ENCODE results near the gene ZNF91. TPM values are rescaled to one million over a fixed set of nuclear protein-coding genes. Genes with fewer than 3 reads are reported as not detected.

ZNF91 gene
- total and polyA plus RNA-seq, 7 donors = 17.7 to 88.1 (median 39.8) TPM

DNA sequence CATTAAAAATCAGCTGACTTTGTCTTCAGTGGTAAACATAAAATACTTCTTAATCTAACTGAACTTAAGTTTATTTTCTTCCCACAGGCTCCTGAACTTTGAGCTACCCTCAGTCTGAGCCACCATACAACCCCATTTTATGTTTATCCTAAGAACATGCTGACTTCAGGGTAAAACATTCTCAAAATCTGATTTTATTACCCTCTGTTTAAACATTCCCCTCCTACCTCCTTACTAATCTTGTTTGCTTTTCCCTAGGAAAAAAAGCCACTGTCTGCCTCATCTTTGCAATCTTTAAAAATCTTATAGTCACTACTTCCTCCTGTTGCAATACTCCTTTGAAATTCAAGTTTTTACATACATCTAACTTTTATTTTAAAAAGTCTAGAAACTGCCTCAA, 4.0 kb downstream of the ZNF91 start:
- peaks cover 0 to 55% (median 27%) of the 10 kb centered on the region in 4 donors for H3K4me1 ChIP-seq
- intact Hi-C loops (cut with DNase I) = loop anchor here (10.0 kb wide), 2 partner anchors 294 to 644 kb away; partner anchors contain the start of gene ZNF675
- no peak overlapping the region for H3K4me3 ChIP-seq
- H3K27ac ChIP-seq = no peak overlapping the region
- H3K27me3 ChIP-seq = no peaks in the 10 kb centered on the region
- peaks cover 0 to 17% (median 8%) of the 10 kb centered on the region in 4 donors for H3K36me3 ChIP-seq
- no peak for DNase-seq
- H3K9me3 ChIP-seq = peaks cover 0 to 10% (median 0%) of the 10 kb centered on the region in 4 donors
- TF ChIP-seq EP300 (IDR thresholded peaks at IDR 0.05) (no peak), POLR2A (IDR thresholded peaks at IDR 0.05) (no peak), POLR2AphosphoS5 (IDR thresholded peaks at IDR 0.05) (no peak), CTCF (IDR thresholded peaks at IDR 0.05) (no peak)

DNA sequence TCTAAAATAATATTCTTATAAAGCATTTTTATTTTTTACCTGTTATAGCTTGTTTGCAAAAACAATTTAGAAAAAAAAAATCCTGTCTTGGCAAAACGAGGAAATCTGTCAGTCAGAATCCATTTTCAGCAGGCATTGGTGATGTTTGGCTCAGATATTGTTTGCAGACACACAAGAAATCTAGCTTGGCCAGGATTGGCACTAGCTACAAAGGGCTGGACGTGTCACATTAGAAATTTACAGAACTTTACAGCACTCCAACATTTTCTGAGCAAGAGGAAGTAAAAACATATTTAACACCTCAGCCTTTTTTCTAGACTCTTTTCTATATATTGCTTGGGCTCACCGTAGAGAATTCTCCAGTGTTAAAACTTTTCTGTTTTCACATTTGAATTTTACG, 9.9 kb downstream of the ZNF91 start:
- no peak overlapping the region for H3K27ac ChIP-seq
- intact Hi-C loops (cut with DNase I) = no loop called here
- DNase-seq = no peak
- peaks cover 4 to 43% (median 25%) of the 10 kb centered on the region in 4 donors for H3K36me3 ChIP-seq
- TF ChIP-seq EP300 (IDR thresholded peaks at IDR 0.05) = no peak
- no peak for TF ChIP-seq POLR2AphosphoS5 (IDR thresholded peaks at IDR 0.05)
- TF ChIP-seq POLR2A (IDR thresholded peaks at IDR 0.05) = no peak
- no peak for TF ChIP-seq CTCF (IDR thresholded peaks at IDR 0.05)
- H3K27me3 ChIP-seq = no peaks in the 10 kb centered on the region
- peaks cover 0 to 21% (median 6%) of the 10 kb centered on the region in 4 donors for H3K4me1 ChIP-seq
- no peak overlapping the region for H3K4me3 ChIP-seq
- peaks cover 0 to 29% (median 1%) of the 10 kb centered on the region in 4 donors for H3K9me3 ChIP-seq
- WGBS, 2 donors = 83 to 93% methylated on average over 4 of the region's 4 CpGs

- Histone ChIP-seq H3K27me3 (no peaks in the 10 kb centered on the region), H3K4me1 (peaks cover 0 to 22% (median 7%) of the 10 kb centered on the region in 4 donors), H3K9me3 (peaks cover 0 to 31% (median 1%) of the 10 kb centered on the region in 4 donors), H3K27ac (no peak overlapping the region), H3K4me3 (no peak overlapping the region), H3K36me3 (peaks cover 4 to 43% (median 25%) of the 10 kb centered on the region in 4 donors)
- TF ChIP-seq POLR2A (IDR thresholded peaks at IDR 0.05) = no peak
- TF ChIP-seq POLR2AphosphoS5 (IDR thresholded peaks at IDR 0.05) = no peak
- TF ChIP-seq CTCF (IDR thresholded peaks at IDR 0.05) = no peak
- TF ChIP-seq EP300 (IDR thresholded peaks at IDR 0.05) = no peak
- intact Hi-C loops (cut with DNase I) = no loop called here
- no peak for DNase-seq
- 97% methylated on average over 12 of the region's 12 CpGs for WGBS, 2 donors
Measured at GRCh38 chr19:23384858-23385257, 10.4 kb downstream of the ZNF91 start.

DNA sequence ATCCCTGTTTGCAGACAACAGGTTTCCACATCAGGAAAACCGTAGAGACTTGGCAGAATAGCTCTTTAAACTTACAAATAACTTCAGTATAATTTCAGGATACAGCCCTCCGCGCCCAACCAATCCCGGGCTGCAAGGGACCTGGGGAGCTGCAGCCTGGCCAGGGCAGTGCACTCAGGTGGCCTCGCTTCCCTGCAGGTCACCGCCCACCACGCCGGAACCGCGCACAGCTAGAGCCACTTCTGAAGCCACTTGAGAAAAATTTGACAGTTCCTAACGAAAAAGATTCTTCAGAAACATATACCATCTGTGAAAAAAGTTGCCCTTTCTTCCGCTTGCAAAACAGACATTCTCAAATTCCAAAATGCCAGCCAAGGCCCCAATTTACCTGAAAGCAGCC, 11.1 kb downstream of the ZNF91 start:
- H3K9me3 ChIP-seq = peaks cover 0 to 36% (median 1%) of the 10 kb centered on the region in 4 donors
- no peak for DNase-seq
- no peak overlapping the region for H3K27ac ChIP-seq
- intact Hi-C loops (cut with DNase I) = no loop called here
- H3K4me1 ChIP-seq = peaks cover 0 to 25% (median 12%) of the 10 kb centered on the region in 4 donors
- no peak overlapping the region for H3K4me3 ChIP-seq
- 98% methylated on average over 12 of the region's 12 CpGs for WGBS, 2 donors
- H3K36me3 ChIP-seq = peaks cover 4 to 43% (median 25%) of the 10 kb centered on the region in 4 donors
- no peak for TF ChIP-seq POLR2AphosphoS5 (IDR thresholded peaks at IDR 0.05)
- TF ChIP-seq POLR2A (IDR thresholded peaks at IDR 0.05) = no peak
- no peak for TF ChIP-seq EP300 (IDR thresholded peaks at IDR 0.05)
- TF ChIP-seq CTCF (IDR thresholded peaks at IDR 0.05) = no peak
- no peaks in the 10 kb centered on the region for H3K27me3 ChIP-seq

DNA sequence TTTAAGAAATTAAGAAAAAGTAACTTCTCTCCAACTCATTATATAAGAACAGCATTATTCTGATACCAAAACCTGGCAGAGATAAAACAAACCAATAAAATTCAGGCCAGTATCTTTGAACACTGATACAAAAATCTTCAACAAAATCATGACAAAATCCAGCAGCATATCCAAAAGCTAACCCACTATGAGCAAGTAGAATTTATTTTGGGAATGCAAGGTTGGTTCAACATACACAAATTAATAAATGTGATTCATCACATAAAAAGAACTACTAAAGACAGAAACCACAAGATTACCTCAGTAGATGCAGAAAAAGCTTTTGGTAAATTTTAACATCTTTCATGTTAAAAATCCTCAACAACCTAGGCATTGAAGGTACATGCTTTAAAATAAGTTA, 12.3 kb downstream of the ZNF91 start:
- Histone ChIP-seq H3K27me3 (no peaks in the 10 kb centered on the region), H3K36me3 (peaks cover 4 to 42% (median 25%) of the 10 kb centered on the region in 4 donors), H3K4me3 (no peak overlapping the region), H3K27ac (no peak overlapping the region), H3K4me1 (peaks cover 0 to 28% (median 15%) of the 10 kb centered on the region in 4 donors), H3K9me3 (peaks cover 0 to 33% (median 1%) of the 10 kb centered on the region in 4 donors)
- DNase-seq = no peak
- intact Hi-C loops (cut with DNase I) = no loop called here
- no peak for TF ChIP-seq POLR2A (IDR thresholded peaks at IDR 0.05)
- TF ChIP-seq POLR2AphosphoS5 (IDR thresholded peaks at IDR 0.05) = no peak
- TF ChIP-seq CTCF (IDR thresholded peaks at IDR 0.05) = no peak
- TF ChIP-seq EP300 (IDR thresholded peaks at IDR 0.05) = no peak

Measured in sigmoid colon (tissue), 7 donors.